Stimulated activated naive CD8-positive, alpha-beta T cell treated with anti-CD3 and anti-CD28 coated beads, Interleukin-15, Interleukin-2, amounts not matched to agents 100 ng/mL and 50 ng/mL, for 24 hours (primary cell): ENCODE data around the gene CAMKK2.

Source experiments
- H3K27ac Mint-ChIP-seq: one replicate; pipeline ENCODE4 v1.8.0; 2021; ENCODE audit warnings: mild to moderate bottlenecking, mixed read lengths
- H3K27me3 Mint-ChIP-seq: one replicate; pipeline ENCODE4 v1.8.0; 2021; ENCODE audit warnings: mixed read lengths
- H3K36me3 Mint-ChIP-seq: one replicate; pipeline ENCODE4 v1.8.0; 2021; ENCODE audit warnings: low read depth, mixed read lengths
- H3K4me1 Mint-ChIP-seq: one replicate; pipeline ENCODE4 v1.8.0; 2021; ENCODE audit warnings: low read depth, mixed read lengths
- H3K4me3 Mint-ChIP-seq: one replicate; pipeline ENCODE4 v1.8.0; 2021; ENCODE audit warnings: mild to moderate bottlenecking, mixed read lengths
- H3K9me3 Mint-ChIP-seq: one replicate; pipeline ENCODE4 v1.8.0; 2021; ENCODE audit warnings: mixed read lengths

Gene CAMKK2

GRCh38 chr12:121253638-121254335 is 42.7 kb downstream of the CAMKK2 start:
- Mint-ChIP-seq H3K4me3 (no peak overlapping the region), H3K36me3 (peaks cover 73% of the 10 kb centered on the region), H3K27ac (no peak overlapping the region)

DNA sequence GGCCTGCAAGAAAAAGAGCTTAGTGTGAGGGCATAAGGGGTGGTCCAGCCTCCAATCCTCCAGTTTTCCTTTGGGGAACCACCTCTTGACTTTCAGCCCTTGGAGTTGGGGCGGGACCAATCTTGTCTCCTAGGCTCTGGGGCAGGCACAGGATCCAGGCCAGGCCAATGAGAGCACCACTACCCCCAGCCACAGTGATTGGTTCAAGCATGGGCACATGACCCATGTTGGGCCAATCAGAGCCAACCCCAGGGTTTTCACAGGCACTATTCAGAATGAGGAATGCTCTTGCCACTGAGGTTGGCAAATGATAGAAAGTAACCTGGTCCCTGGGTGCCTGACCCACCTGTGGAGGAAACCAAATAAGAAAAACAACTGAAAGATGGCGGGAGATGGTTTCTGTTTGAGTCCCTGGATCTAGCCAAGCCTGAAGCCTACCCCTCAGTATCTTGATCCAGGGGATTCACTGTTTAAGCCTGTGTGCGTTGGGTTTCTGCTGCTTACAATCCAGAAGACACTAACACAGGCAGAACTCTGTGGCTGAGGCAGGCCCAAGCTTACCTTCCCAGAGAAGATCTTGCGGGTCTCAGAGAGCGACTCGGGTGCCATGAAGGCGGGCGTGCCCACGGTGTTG is 43.7 kb downstream of the CAMKK2 start:
- Mint-ChIP-seq H3K9me3 (no peaks in the 10 kb centered on the region), H3K27me3 (no peaks in the 10 kb centered on the region), H3K27ac (no peak overlapping the region), H3K4me3 (no peak overlapping the region), H3K4me1 (peaks cover 4% of the 10 kb centered on the region), H3K36me3 (peaks cover 67% of the 10 kb centered on the region)

More at GRCh38 chr12:121253638-121254335, 42.7 kb downstream of the CAMKK2 start:
- H3K4me1 Mint-ChIP-seq, result peaks cover 4% of the 10 kb centered on the region
- no peaks in the 10 kb centered on the region for H3K27me3 Mint-ChIP-seq
- H3K9me3 Mint-ChIP-seq, result no peaks in the 10 kb centered on the region

- Mint-ChIP-seq H3K27ac (no peak overlapping the region), H3K4me3 (no peak overlapping the region), H3K4me1 (peaks cover 4% of the 10 kb centered on the region), H3K27me3 (no peaks in the 10 kb centered on the region), H3K9me3 (no peaks in the 10 kb centered on the region), H3K36me3 (peaks cover 71% of the 10 kb centered on the region)
These were observed 44.7 kb downstream of the CAMKK2 start for GRCh38 chr12:121251838-121252237.

- H3K27me3 Mint-ChIP-seq, result no peaks in the 10 kb centered on the region
- no peak overlapping the region for H3K27ac Mint-ChIP-seq
- no peaks in the 10 kb centered on the region for H3K9me3 Mint-ChIP-seq
- no peak overlapping the region for H3K4me3 Mint-ChIP-seq
- peaks cover 61% of the 10 kb centered on the region for H3K36me3 Mint-ChIP-seq
- H3K4me1 Mint-ChIP-seq, result peaks cover 4% of the 10 kb centered on the region
These were observed 46.1 kb downstream of the CAMKK2 start for GRCh38 chr12:121250359-121250758.

- Mint-ChIP-seq H3K27me3 (no peaks in the 10 kb centered on the region), H3K27ac (no peak overlapping the region), H3K4me1 (peaks cover 3% of the 10 kb centered on the region), H3K36me3 (peaks cover 49% of the 10 kb centered on the region), H3K9me3 (no peaks in the 10 kb centered on the region), H3K4me3 (no peak overlapping the region)
These were observed 47.9 kb downstream of the CAMKK2 start for GRCh38 chr12:121248622-121249021.

DNA sequence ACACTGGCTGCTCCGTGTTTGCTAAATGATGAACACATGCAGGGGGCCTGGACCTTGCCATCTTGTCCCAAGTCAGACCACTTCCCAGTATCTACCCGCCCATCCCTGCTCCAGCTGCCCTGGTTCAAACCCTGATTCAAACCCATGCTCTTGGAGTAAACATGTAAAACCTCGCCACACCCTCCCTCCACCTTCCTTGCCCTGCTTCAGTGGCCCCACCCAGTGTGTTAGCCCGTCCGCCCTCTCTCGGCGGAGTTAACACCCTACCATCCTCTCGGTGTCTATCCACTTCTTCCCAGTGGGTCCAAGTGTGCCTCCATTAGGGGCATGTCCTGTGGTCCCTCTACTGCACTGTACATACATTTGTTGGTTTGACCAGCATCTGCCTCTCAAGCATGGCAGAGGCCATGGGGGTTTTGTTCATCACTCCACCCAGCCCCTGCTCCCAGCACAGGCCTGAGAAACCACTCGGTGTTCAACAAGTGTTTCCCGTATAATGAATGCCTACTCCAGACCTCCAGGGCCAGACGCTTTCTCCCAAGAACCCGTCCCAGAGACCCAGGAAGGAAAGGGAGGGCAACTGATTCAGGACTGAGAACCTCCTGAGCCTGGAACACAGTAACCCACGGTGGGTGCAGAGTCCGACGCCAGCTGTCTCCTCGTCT is 49.5 kb downstream of the CAMKK2 start:
- no peak overlapping the region for H3K4me3 Mint-ChIP-seq
- no peak overlapping the region for H3K27ac Mint-ChIP-seq
- H3K9me3 Mint-ChIP-seq, result no peaks in the 10 kb centered on the region
- peaks cover 5% of the 10 kb centered on the region for H3K4me1 Mint-ChIP-seq
- H3K36me3 Mint-ChIP-seq, result peaks cover 41% of the 10 kb centered on the region
- no peaks in the 10 kb centered on the region for H3K27me3 Mint-ChIP-seq

GRCh38 chr12:121245951-121246350 is 50.6 kb downstream of the CAMKK2 start:
- H3K4me1 Mint-ChIP-seq, result peaks cover 16% of the 10 kb centered on the region
- no peak overlapping the region for H3K27ac Mint-ChIP-seq
- H3K27me3 Mint-ChIP-seq, result no peaks in the 10 kb centered on the region
- H3K9me3 Mint-ChIP-seq, result no peaks in the 10 kb centered on the region
- no peak overlapping the region for H3K4me3 Mint-ChIP-seq
- H3K36me3 Mint-ChIP-seq, result peaks cover 33% of the 10 kb centered on the region

DNA sequence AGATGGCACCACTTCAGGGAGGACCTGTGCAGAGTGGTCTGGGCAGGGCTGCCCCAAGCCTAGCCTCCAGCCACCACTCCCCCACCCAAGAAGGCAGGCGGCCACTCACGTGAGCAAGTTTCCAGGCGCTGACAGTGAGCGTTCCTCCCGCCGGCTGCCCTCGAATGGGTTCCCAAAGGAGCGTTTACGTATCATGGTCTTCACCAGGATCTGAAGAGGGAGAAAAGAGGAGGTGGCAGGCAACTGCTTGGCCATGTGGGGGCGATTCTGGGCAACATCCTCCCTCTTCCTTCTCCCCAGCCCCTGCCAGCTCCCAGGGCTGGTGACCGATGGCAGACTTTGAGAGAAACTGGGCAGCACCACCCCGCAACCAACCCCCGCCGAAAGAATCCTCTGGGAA is 51.5 kb downstream of the CAMKK2 start:
- no peak overlapping the region for H3K27ac Mint-ChIP-seq
- peaks cover 25% of the 10 kb centered on the region for H3K4me1 Mint-ChIP-seq
- H3K9me3 Mint-ChIP-seq, result no peaks in the 10 kb centered on the region
- H3K4me3 Mint-ChIP-seq, result no peak overlapping the region
- no peaks in the 10 kb centered on the region for H3K27me3 Mint-ChIP-seq
- peaks cover 33% of the 10 kb centered on the region for H3K36me3 Mint-ChIP-seq

DNA sequence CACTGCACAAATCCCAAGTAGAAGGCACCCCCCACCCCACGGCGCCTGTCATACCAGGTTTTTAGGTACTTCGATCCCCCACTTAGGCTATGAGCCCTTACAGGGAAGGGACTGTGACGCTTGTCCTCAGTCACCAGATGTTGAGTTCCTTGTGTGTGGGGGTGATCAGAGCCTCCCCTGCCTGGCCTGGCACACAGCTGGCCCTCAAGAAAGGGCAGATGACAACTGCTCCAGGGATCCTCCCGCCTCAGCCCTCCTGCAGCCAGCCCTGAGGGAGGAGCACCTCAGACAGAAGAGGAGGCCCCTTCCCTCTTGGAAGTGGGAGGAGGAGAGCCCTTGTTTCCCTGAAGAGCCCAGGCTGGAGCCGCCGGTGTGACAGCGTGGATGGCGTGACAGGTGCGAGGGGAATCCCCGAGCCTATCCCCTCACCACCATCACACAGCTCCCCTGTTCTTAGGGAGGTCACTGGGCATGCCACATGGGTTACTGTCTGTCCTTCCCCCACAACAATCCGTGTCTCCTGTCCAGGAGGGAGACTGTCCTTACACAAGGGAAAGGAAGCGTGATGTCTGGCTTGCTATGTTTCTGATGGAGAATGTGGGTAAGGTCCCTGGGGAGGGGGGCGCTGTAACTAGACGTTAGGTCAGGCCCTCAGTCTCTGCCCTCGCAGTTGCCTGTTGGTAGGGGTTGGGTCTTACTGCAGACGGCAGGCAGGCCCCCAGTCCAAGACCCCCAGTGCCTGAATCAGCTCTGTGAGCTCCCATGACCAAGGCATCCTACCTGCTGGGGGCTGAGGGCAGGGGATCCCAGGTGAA is 55.1 kb downstream of the CAMKK2 start:
- H3K4me3 Mint-ChIP-seq, result peak overlapping the region; percentile 59
- no peaks in the 10 kb centered on the region for H3K27me3 Mint-ChIP-seq
- peaks cover 36% of the 10 kb centered on the region for H3K4me1 Mint-ChIP-seq
- peaks cover 31% of the 10 kb centered on the region for H3K36me3 Mint-ChIP-seq
- peak overlapping the region; percentile 94 for H3K27ac Mint-ChIP-seq
- no peaks in the 10 kb centered on the region for H3K9me3 Mint-ChIP-seq

GRCh38 chr12:121240484-121241101 is 55.9 kb downstream of the CAMKK2 start:
- peaks cover 36% of the 10 kb centered on the region for H3K4me1 Mint-ChIP-seq
- no peaks in the 10 kb centered on the region for H3K27me3 Mint-ChIP-seq
- H3K4me3 Mint-ChIP-seq, result peak overlapping the region; percentile 59
- H3K27ac Mint-ChIP-seq, result peak overlapping the region; percentile 94
- H3K9me3 Mint-ChIP-seq, result no peaks in the 10 kb centered on the region
- peaks cover 38% of the 10 kb centered on the region for H3K36me3 Mint-ChIP-seq

GRCh38 chr12:121240062-121240420 is 56.5 kb downstream of the CAMKK2 start:
- Mint-ChIP-seq H3K27me3 (no peaks in the 10 kb centered on the region), H3K9me3 (no peaks in the 10 kb centered on the region), H3K4me1 (peaks cover 36% of the 10 kb centered on the region), H3K4me3 (peak overlapping the region; percentile 59), H3K27ac (peak overlapping the region; percentile 94), H3K36me3 (peaks cover 38% of the 10 kb centered on the region)

DNA sequence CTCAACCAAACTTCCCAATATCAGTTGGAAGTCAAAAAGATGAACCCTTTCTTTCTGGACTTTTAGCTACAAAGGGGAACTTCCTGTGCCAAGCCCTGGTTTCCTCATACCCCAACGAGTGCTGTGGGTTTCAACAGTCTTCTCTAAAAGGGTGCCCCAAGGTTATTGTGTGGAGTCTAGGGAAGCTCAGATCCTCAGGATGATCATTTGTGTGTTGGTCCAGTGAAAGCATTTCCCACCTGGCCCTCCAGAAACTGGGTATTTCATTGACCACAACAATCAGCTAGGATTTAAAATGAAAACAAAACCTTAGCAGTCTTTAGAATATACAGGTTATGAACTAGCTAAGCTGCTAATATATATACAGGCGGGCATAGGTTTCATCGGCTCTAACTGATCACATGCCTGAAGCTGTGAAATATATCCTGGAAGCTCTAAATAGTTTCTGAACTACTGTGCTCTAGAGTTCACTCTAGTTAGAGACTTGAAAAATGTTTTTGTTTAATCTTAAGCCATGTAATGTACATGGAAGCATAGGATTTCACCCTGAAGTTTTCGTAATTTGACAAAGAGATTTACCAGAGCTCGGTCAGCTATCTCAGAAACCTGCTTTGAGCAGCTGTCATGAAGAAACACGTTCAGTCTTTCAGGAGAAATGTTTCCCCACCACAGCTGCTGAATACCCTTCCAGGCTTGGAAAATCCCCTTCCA is 57.0 kb downstream of the CAMKK2 start:
- peaks cover 36% of the 10 kb centered on the region for H3K4me1 Mint-ChIP-seq
- peak overlapping the region; percentile 94 for H3K27ac Mint-ChIP-seq
- H3K4me3 Mint-ChIP-seq, result no peak overlapping the region
- no peaks in the 10 kb centered on the region for H3K27me3 Mint-ChIP-seq
- no peaks in the 10 kb centered on the region for H3K9me3 Mint-ChIP-seq
- H3K36me3 Mint-ChIP-seq, result peaks cover 43% of the 10 kb centered on the region

- Mint-ChIP-seq H3K9me3 (no peaks in the 10 kb centered on the region), H3K27ac (peak overlapping the region; percentile 94), H3K4me1 (peaks cover 35% of the 10 kb centered on the region), H3K27me3 (no peaks in the 10 kb centered on the region), H3K36me3 (peaks cover 43% of the 10 kb centered on the region), H3K4me3 (no peak overlapping the region)
These were observed 57.7 kb downstream of the CAMKK2 start for GRCh38 chr12:121238604-121239350.
